GM12892 (cell line): ENCODE measurements around the gene CAMTA1.

ENCODE experiments used
- POLR2A ChIP-seq: IDR thresholded peaks from 2 replicates; pipeline ENCODE4 v1.6.1; 2011; ENCODE audit warnings: low read depth, low read length, control low read depth
- POLR2AphosphoS5 ChIP-seq: IDR thresholded peaks from 2 replicates; pipeline ENCODE4 v1.6.1; 2011; ENCODE audit warnings: low read depth, low read length, control low read depth

GRCh38 chr1:7252411-7253117, 467.3 kb downstream of the CAMTA1 start:
- TF ChIP-seq POLR2AphosphoS5 (no peak), POLR2A (no peak)
